Fibroblast of mammary gland (primary cell): Measurements from ENCODE around the gene MYB.

ENCODE experiments used
- DNase-seq: peaks from one replicate; pipeline ENCODE4 v3.0.0-alpha.2; 2010; ENCODE audit warnings: low read depth
- H3K4me3 ChIP-seq: 2 replicates; pipeline ENCODE4 v1.5.1; 2011; ENCODE audit warnings: low read depth, mild to moderate bottlenecking, low read length, moderate library complexity; ENCODE audit not compliant: control insufficient read depth
- CTCF ChIP-seq: conservative IDR thresholded peaks from 2 replicates; pipeline ENCODE4 v1.5.1; 2011; ENCODE audit warnings: low read depth, low read length, inconsistent platforms; ENCODE audit not compliant: control insufficient read depth, insufficient read depth

The MYB gene

GRCh38 chr6:135173989-135174484 lies 7.1 kb upstream of the MYB start:
- no peak for DNase-seq
- TF ChIP-seq CTCF = no peak
- H3K4me3 ChIP-seq = no peak overlapping the region

- no peak overlapping the region for H3K4me3 ChIP-seq
- no peak for DNase-seq
- TF ChIP-seq CTCF = no peak
These were observed 5.0 kb upstream of the MYB start for GRCh38 chr6:135176058-135176457.

GRCh38 chr6:135176464-135176863 lies 4.6 kb upstream of the MYB start:
- TF ChIP-seq CTCF = no peak
- DNase-seq = no peak
- H3K4me3 ChIP-seq = no peak overlapping the region

- H3K4me3 ChIP-seq = no peak overlapping the region
- no peak for DNase-seq
- no peak for TF ChIP-seq CTCF
These were observed 1.7 kb upstream of the MYB start for GRCh38 chr6:135179372-135179771.

- no peak for TF ChIP-seq CTCF
- peak; percentile 19 for DNase-seq
- no peak overlapping the region for H3K4me3 ChIP-seq
These were observed 1.1 kb upstream of the MYB start for GRCh38 chr6:135179920-135180541.

GRCh38 chr6:135181333-135182070 lies 394 bp downstream of the MYB start:
- no peak for DNase-seq
- TF ChIP-seq CTCF = no peak
- peak overlapping the region; percentile 47 for H3K4me3 ChIP-seq
